SIG-M5 treated with dmso at 0.1 percent for 504 hours (cell line): Measurements from ENCODE around the gene NOL4.

Source experiments
- DNase-seq: peaks from one replicate; lab custom pipeline; 2025; ENCODE audit not compliant: unreplicated experiment; lab: John Stamatoyannopoulos, UW

Gene NOL4

DNA sequence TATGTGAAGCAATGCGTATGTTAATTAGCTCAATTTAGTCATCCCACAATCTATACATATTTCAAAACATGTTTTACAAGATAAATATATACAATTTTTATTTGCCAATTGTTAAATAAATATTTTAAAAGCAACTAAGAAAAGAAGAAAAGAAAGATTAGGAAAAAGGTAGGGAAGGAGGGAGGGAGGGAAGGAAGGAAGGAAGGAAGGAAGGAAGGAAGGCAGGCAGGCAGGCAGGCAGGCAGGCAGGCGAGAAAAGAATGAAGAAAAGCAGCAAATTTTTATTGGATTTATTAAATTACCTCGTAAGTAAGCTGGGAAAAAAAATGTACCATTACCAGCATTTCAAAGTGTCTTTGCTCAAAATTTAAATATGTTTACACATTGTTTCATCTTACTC lies 30.5 kb downstream of the NOL4 start:
- no peak for DNase-seq

DNA sequence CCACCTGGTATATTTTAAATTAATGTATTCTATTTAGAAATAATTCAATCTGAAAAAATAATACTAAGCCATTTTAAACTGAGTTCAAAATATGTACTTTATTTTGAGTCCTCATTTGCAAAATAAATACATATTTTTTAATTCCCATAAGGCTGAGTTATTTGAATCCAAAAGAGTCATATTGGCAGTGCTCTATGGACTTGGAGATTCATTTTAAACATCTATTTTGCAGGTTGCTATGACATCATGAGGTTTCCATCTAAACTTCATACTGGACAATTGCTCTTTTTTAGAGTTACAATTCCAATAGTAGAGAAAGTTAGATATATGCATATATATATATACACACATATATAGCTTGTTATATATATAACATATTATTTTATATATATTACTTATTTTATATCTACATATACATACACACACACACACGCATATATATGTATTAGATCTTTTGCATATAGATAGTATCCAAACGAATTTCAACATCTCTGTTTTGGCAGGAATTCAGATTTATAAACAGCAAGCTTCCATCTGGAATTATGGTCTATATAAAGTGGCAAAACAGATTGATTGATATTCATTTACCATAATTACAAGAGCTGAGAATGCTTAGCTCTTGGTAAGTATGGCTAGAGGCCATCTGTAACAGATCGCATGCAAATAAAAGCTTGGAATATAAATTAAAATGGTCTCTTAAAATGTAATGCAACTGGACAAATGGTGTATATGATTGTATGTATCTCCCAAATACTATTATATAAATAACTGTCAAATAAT lies 34.9 kb downstream of the NOL4 start:
- DNase-seq = no peak
